ENCODE results near the gene MCTP2.

The MCTP2 gene

DNA sequence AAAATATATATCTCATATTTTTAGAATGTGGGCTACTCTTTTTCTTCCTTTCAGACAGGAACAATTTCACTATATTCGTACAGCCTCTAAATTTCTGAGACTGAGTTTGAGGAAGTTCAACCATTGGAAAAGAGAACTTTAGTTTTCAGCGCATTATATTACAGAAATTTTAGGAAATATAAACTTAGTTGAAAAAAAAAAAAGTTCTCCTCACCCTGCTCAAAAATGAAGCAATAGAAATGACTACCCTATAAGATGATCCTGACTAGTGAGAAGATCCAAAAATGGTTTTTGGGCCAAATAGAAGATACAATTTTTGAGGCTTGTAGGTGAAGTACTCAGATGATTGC is 139.6 kb downstream of the MCTP2 start:
- H3K4me3 ChIP-seq (ENCODE audit: low read depth, low read length) = no peak overlapping the region
- DNase-seq (ENCODE audit: low read depth, low spot score) = no peak
- in situ Hi-C loops (cut with HindIII; ENCODE audit: low sequenced_read_pairs) = no loop called here
- TF ChIP-seq, protein P1, sequence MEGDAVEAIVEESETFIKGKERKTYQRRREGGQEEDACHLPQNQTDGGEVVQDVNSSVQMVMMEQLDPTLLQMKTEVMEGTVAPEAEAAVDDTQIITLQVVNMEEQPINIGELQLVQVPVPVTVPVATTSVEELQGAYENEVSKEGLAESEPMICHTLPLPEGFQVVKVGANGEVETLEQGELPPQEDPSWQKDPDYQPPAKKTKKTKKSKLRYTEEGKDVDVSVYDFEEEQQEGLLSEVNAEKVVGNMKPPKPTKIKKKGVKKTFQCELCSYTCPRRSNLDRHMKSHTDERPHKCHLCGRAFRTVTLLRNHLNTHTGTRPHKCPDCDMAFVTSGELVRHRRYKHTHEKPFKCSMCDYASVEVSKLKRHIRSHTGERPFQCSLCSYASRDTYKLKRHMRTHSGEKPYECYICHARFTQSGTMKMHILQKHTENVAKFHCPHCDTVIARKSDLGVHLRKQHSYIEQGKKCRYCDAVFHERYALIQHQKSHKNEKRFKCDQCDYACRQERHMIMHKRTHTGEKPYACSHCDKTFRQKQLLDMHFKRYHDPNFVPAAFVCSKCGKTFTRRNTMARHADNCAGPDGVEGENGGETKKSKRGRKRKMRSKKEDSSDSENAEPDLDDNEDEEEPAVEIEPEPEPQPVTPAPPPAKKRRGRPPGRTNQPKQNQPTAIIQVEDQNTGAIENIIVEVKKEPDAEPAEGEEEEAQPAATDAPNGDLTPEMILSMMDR (IDR thresholded peaks at IDR 0.05; ENCODE audit: low read depth, low read length) = no peak

DNA sequence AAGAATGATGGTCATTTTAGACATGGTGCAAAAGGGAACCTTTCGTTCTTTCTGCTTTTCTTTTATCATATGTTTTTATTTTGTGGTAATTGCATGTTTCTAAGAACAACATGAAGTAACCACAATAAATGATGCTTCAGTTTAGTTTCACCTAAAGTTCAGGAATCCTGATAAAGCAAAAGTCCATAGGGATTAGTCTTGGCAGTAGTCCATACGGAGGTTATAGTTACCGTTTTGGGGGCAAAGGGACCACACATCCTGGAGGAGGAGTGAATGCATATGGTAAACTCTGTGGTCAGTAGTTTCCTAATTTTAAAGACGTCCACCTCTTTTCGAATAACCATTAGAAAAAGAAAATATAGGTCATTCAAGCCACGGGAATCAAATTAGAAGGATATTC is 141.5 kb downstream of the MCTP2 start:
- no peak for DNase-seq (ENCODE audit: low read depth, low spot score)
- in situ Hi-C loops (cut with HindIII; ENCODE audit: low sequenced_read_pairs) = no loop called here
- TF ChIP-seq, protein P1 (IDR thresholded peaks at IDR 0.05; ENCODE audit: low read depth, low read length) = no peak
- no peak overlapping the region for H3K4me3 ChIP-seq (ENCODE audit: low read depth, low read length)

- in situ Hi-C loops (cut with HindIII; ENCODE audit: low sequenced_read_pairs) = no loop called here
- no peak for DNase-seq (ENCODE audit: low read depth, low spot score)
- TF ChIP-seq, protein P1 (IDR thresholded peaks at IDR 0.05; ENCODE audit: low read depth, low read length) = no peak
These were observed 144.6 kb downstream of the MCTP2 start for GRCh38 chr15:94375997-94376396.

GRCh38 chr15:94379986-94380385 is 148.6 kb downstream of the MCTP2 start:
- no peak for DNase-seq (ENCODE audit: low read depth, low spot score)
- in situ Hi-C loops (cut with HindIII; ENCODE audit: low sequenced_read_pairs) = no loop called here
- TF ChIP-seq, protein P1 (IDR thresholded peaks at IDR 0.05; ENCODE audit: low read depth, low read length) = no peak
- H3K4me3 ChIP-seq (ENCODE audit: low read depth, low read length) = no peak overlapping the region

More at GRCh38 chr15:94375997-94376396, 144.6 kb downstream of the MCTP2 start:
- H3K4me3 ChIP-seq (ENCODE audit: low read depth, low read length) = no peak overlapping the region

DNA sequence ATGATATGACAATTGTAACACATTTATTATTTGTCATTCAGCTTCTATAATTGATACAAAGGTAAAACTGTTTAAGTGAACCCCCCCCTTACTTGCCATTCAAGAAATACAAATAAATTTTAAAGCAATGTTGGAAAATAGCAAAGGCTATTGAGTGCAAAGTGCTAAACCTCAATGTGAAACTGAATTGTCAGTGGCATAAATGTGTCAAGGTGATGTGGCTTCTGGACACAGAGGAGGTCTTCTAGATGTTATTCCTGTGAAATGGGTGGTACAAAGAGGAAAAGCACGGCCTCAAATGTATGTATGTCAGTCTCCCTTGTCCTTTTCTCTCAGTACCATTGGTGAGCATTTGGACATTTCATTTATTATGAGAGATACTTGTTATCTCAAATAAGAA is 149.4 kb downstream of the MCTP2 start:
- H3K4me3 ChIP-seq (ENCODE audit: low read depth, low read length) = no peak overlapping the region
- in situ Hi-C loops (cut with HindIII; ENCODE audit: low sequenced_read_pairs) = no loop called here
- TF ChIP-seq, protein P1 (IDR thresholded peaks at IDR 0.05; ENCODE audit: low read depth, low read length) = no peak
- DNase-seq (ENCODE audit: low read depth, low spot score) = no peak

DNA sequence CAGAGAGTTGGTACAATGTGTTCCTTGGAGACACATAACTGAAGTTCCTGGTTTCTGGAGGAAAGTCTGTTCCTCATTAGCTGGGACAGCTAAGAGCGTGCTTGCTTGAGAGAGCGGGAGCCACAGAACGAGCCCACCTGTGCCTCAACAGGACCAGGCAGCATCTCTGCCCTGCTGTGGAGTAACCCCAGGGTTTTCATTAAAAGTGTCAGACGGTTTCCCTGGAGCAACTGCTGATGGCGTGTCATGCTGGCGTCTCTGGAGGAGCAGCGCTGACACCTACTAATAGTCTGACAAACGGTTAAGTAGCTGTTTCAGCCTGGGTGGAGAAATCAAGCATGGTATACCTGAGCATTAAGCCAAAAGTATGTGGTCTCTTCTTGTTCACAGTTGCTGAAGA is 150.0 kb downstream of the MCTP2 start:
- TF ChIP-seq, protein P1 (IDR thresholded peaks at IDR 0.05; ENCODE audit: low read depth, low read length) = no peak
- in situ Hi-C loops (cut with HindIII; ENCODE audit: low sequenced_read_pairs) = no loop called here
- no peak for DNase-seq (ENCODE audit: low read depth, low spot score)
- H3K4me3 ChIP-seq (ENCODE audit: low read depth, low read length) = no peak overlapping the region

DNA sequence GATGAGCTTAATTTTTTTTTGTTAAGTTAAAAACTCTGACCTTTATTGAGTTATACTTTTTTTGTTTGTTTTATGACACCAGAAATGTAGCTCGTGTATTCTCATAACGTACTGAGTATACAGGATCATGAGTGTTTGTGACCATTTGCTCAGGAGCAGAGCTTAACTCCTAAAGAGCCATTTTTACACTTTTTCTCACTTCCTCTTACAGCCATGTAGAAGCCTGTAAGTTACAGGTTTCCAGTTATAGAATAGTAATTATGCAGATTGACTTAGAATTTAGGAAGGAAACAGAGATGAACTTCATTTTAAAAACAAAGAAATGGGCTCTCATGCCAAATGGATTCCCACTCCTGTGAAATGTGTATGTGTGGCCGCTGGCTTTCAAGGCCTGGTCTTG is 151.7 kb downstream of the MCTP2 start:
- DNase-seq (ENCODE audit: low read depth, low spot score) = no peak
- in situ Hi-C loops (cut with HindIII; ENCODE audit: low sequenced_read_pairs) = no loop called here
- TF ChIP-seq, protein P1 (IDR thresholded peaks at IDR 0.05; ENCODE audit: low read depth, low read length) = no peak
- H3K4me3 ChIP-seq (ENCODE audit: low read depth, low read length) = no peak overlapping the region

Data from astrocyte of the spinal cord (primary cell).